ENCODE results near the gene DHRS3. TPM values are rescaled to one million over a fixed set of nuclear protein-coding genes. Genes with fewer than 3 reads are reported as not detected.

Gene DHRS3
- total and polyA plus RNA-seq, 2 of the 13 experiments (the other 11 are each of a cell fraction or from before 2014, with no cell fraction given): 48.5 to 90.5 TPM

GRCh38 chr1:12529640-12530174 is 88.3 kb downstream of the DHRS3 start:
- no peaks in the 10 kb centered on the region for H3K9me3 ChIP-seq (ENCODE audit: low read length)
- no TSS peak for BruUV-seq (replicated peaks)
- no peak overlapping the region for H2AFZ ChIP-seq (ENCODE audit: low read length)
- H3K4me1 ChIP-seq (ENCODE audit: insufficient read depth, low read length): peaks cover 83% of the 10 kb centered on the region
- H4K20me1 ChIP-seq (ENCODE audit: insufficient read depth, low read length): no peaks in the 10 kb centered on the region
- peak overlapping the region; percentile 69 for H3K4me2 ChIP-seq (ENCODE audit: low read depth, low read length)
- no peaks in the 10 kb centered on the region for H3K79me2 ChIP-seq (ENCODE audit: insufficient read depth, low read length)
- peak overlapping the region; percentile 76 for H3K27ac ChIP-seq (ENCODE audit: extremely low read length, insufficient read depth, low read length)
- H3K9ac ChIP-seq (ENCODE audit: insufficient read depth, low read depth, low read length): no peak overlapping the region
- DNase-seq (ENCODE audit: low spot score) (no peak), FAIRE-seq (no peak), ATAC-seq (no peak)
- WGBS (ENCODE audit: low lambda C conversion rate): 91% methylated on average over 3 of the region's 3 CpGs
- POLR2A ChIA-PET: interaction anchor here (0.9 to 9.3 kb wide), 13 partner anchors 10 to 495 kb away, joined by 3 to 220 read pairs (median 7); partner anchors contain the start of gene DHRS3
- H3K27me3 ChIP-seq (ENCODE audit: control insufficient read depth in 1 of 2, insufficient read depth in 2 of 2, low read length in 2 of 2): no peaks in the 10 kb centered on the region
- intact Hi-C loops (cut with micrococcal nuclease; ENCODE audit: unreplicated experiment) (loop anchor here (2.0 to 10.0 kb wide), 3 partner anchors 97 to 215 kb away; no protein-coding TSS in a partner anchor), in situ Hi-C loops (cut with HindIII; ENCODE audit: extremely low pct_ligation_motif_present, low pct_unique_long_range_greater_than_20kb) (loop anchor here (5.0 to 10.0 kb wide), 3 partner anchors 52 to 125 kb away; partner anchors contain the start of gene DHRS3)
- H3K36me3 ChIP-seq (replicated peaks in 1 of 2; ENCODE audit: control insufficient read depth in 1 of 2, insufficient read depth in 2 of 2, low read length in 2 of 2): no peaks in the 10 kb centered on the region
- CTCF ChIA-PET (ENCODE audit: low intra/inter-chr PET ratio, low total read pairs): no interaction called here
- no peak overlapping the region for H3K4me3 ChIP-seq (replicated peaks in 1 of 3; ENCODE audit: insufficient read depth in 1 of 3, low read depth in 2 of 3, low read length in 3 of 3)
- TF ChIP-seq, protein P1, sequence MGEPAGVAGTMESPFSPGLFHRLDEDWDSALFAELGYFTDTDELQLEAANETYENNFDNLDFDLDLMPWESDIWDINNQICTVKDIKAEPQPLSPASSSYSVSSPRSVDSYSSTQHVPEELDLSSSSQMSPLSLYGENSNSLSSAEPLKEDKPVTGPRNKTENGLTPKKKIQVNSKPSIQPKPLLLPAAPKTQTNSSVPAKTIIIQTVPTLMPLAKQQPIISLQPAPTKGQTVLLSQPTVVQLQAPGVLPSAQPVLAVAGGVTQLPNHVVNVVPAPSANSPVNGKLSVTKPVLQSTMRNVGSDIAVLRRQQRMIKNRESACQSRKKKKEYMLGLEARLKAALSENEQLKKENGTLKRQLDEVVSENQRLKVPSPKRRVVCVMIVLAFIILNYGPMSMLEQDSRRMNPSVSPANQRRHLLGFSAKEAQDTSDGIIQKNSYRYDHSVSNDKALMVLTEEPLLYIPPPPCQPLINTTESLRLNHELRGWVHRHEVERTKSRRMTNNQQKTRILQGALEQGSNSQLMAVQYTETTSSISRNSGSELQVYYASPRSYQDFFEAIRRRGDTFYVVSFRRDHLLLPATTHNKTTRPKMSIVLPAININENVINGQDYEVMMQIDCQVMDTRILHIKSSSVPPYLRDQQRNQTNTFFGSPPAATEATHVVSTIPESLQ (CRISPR knock-in tag; conservative IDR thresholded peaks at IDR 0.05): no peak
- no peak for TF ChIP-seq ARNT (IDR thresholded peaks at IDR 0.05)
- TF ChIP-seq, protein P2, sequence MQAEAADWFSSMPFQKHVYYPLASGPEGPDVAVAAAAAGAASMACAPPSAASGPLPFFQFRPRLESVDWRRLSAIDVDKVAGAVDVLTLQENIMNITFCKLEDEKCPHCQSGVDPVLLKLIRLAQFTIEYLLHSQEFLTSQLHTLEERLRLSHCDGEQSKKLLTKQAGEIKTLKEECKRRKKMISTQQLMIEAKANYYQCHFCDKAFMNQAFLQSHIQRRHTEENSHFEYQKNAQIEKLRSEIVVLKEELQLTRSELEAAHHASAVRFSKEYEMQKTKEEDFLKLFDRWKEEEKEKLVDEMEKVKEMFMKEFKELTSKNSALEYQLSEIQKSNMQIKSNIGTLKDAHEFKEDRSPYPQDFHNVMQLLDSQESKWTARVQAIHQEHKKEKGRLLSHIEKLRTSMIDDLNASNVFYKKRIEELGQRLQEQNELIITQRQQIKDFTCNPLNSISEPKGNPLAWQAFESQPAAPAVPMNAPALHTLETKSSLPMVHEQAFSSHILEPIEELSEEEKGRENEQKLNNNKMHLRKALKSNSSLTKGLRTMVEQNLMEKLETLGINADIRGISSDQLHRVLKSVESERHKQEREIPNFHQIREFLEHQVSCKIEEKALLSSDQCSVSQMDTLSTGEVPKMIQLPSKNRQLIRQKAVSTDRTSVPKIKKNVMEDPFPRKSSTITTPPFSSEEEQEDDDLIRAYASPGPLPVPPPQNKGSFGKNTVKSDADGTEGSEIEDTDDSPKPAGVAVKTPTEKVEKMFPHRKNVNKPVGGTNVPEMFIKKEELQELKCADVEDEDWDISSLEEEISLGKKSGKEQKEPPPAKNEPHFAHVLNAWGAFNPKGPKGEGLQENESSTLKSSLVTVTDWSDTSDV (CRISPR knock-in tag; IDR thresholded peaks at IDR 0.05): no peak
- no peak for TF ChIP-seq NONO (IDR thresholded peaks at IDR 0.05)
- TF ChIP-seq NONO (CRISPR knock-in tag; conservative IDR thresholded peaks at IDR 0.05): 0 out of 2 replicates have a peak, but pooled peaks have one; percentile 40
- 0 out of 2 replicates have a peak, but pooled peaks have one; percentile 10 for TF ChIP-seq EHMT2 (IDR thresholded peaks at IDR 0.05; ENCODE audit: borderline replicate concordance, low read depth, low read length)
- TF ChIP-seq, protein P3, sequence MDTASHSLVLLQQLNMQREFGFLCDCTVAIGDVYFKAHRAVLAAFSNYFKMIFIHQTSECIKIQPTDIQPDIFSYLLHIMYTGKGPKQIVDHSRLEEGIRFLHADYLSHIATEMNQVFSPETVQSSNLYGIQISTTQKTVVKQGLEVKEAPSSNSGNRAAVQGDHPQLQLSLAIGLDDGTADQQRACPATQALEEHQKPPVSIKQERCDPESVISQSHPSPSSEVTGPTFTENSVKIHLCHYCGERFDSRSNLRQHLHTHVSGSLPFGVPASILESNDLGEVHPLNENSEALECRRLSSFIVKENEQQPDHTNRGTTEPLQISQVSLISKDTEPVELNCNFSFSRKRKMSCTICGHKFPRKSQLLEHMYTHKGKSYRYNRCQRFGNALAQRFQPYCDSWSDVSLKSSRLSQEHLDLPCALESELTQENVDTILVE (CRISPR knock-in tag; IDR thresholded peaks at IDR 0.05): no peak
- no peak for TF ChIP-seq KDM5A (IDR thresholded peaks at IDR 0.05; ENCODE audit: borderline replicate concordance, low read length)
- TF ChIP-seq, protein P4, sequence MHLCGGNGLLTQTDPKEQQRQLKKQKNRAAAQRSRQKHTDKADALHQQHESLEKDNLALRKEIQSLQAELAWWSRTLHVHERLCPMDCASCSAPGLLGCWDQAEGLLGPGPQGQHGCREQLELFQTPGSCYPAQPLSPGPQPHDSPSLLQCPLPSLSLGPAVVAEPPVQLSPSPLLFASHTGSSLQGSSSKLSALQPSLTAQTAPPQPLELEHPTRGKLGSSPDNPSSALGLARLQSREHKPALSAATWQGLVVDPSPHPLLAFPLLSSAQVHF (CRISPR knock-in tag; IDR thresholded peaks at IDR 0.05): 0 out of 2 replicates have a peak, but pooled peaks have one; percentile 23
- TF ChIP-seq ZIK1 (CRISPR knock-in tag; IDR thresholded peaks at IDR 0.05; ENCODE audit: borderline replicate concordance, low read depth): no peak
- no peak for TF ChIP-seq ZNF781 (CRISPR knock-in tag; IDR thresholded peaks at IDR 0.05; ENCODE audit: borderline replicate concordance, not compliant biosample characterization)
- TF ChIP-seq, protein P5, sequence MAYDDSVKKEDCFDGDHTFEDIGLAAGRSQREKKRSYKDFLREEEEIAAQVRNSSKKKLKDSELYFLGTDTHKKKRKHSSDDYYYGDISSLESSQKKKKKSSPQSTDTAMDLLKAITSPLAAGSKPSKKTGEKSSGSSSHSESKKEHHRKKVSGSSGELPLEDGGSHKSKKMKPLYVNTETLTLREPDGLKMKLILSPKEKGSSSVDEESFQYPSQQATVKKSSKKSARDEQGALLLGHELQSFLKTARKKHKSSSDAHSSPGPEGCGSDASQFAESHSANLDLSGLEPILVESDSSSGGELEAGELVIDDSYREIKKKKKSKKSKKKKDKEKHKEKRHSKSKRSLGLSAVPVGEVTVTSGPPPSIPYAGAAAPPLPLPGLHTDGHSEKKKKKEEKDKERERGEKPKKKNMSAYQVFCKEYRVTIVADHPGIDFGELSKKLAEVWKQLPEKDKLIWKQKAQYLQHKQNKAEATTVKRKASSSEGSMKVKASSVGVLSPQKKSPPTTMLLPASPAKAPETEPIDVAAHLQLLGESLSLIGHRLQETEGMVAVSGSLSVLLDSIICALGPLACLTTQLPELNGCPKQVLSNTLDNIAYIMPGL (CRISPR knock-in tag; IDR thresholded peaks at IDR 0.05; ENCODE audit: borderline replicate concordance in 1 of 2, low read depth in 1 of 2): no peak
- no peak for TF ChIP-seq EZH2 (conservative IDR thresholded peaks at IDR 0.05; ENCODE audit: low read depth, low read length)
